Adrenal gland (tissue), 5 donors: ENCODE measurements around the gene TLE6.

Experiments used
- POLR2A ChIP-seq, 2 donors: fragments of 450-650 bp; IDR thresholded peaks; one replicate each; pipeline ENCODE4 v1.6.1; 2017; ENCODE audit warnings: antibody characterized with exemption in 2 of 2, mild to moderate bottlenecking in 2 of 2, moderate library complexity in 1 of 2
- TF ChIP-seq, protein P1 (sequence below), 6 experiments: fragments of 450-650 bp in 4 of 6; fragments of 200-600 bp in 2 of 6; sonication (generic) in 1 of 6; IDR thresholded peaks; 1 replicate in 5 of 6; 2 replicates in 1 of 6; pipeline versions ENCODE4 v1.5.1 to v1.8.0; 2016 to 2021; ENCODE audit warnings: antibody characterized with exemption in 6 of 6, mild to moderate bottlenecking in 2 of 6, moderate library complexity in 1 of 6
- donor health status: DM: no; HTN: no; CAD: no.

DNA sequence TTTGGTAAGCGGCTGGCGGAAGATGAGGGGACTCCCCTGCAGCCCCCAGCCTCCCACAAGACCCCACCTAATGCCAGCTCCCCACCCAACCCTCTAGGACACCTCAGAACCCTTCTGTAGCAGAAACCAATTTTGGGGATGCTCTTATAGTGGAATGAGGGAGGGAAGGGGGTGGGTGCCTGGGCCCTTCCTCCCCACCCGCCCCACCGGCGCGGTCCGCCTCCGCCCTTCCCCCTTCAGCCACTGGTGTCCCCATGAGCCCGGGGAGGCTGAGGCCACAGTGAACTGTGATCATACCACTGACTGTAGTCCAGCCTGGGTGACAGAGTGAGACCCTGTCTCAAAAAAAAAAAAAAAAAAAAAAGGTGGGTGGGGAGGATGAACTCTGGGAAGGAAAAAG, 16.2 kb downstream of the TLE6 start:
- TF ChIP-seq, protein P1, sequence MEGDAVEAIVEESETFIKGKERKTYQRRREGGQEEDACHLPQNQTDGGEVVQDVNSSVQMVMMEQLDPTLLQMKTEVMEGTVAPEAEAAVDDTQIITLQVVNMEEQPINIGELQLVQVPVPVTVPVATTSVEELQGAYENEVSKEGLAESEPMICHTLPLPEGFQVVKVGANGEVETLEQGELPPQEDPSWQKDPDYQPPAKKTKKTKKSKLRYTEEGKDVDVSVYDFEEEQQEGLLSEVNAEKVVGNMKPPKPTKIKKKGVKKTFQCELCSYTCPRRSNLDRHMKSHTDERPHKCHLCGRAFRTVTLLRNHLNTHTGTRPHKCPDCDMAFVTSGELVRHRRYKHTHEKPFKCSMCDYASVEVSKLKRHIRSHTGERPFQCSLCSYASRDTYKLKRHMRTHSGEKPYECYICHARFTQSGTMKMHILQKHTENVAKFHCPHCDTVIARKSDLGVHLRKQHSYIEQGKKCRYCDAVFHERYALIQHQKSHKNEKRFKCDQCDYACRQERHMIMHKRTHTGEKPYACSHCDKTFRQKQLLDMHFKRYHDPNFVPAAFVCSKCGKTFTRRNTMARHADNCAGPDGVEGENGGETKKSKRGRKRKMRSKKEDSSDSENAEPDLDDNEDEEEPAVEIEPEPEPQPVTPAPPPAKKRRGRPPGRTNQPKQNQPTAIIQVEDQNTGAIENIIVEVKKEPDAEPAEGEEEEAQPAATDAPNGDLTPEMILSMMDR (IDR thresholded peaks at IDR 0.05) = no peak
- TF ChIP-seq POLR2A (IDR thresholded peaks at IDR 0.05) = no peak
